Endothelial cell (in vitro differentiated cells): ENCODE measurements around the gene SELENOO. TPM values are rescaled to one million over a fixed set of nuclear protein-coding genes. Genes with fewer than 3 reads are reported as not detected.

Source experiments
- DNase-seq: peaks from one replicate; pipeline ENCODE4 v3.0.0; 2021; ENCODE audit warnings: low spot score
- H3K27ac Mint-ChIP-seq: one replicate; pipeline ENCODE4 v1.8.0; 2021; ENCODE audit warnings: mixed read lengths, inconsistent platforms; ENCODE audit not compliant: unreplicated experiment
- H3K27me3 Mint-ChIP-seq: one replicate; pipeline ENCODE4 v1.8.0; 2021; ENCODE audit warnings: mild to moderate bottlenecking, moderate library complexity, mixed read lengths, inconsistent platforms; ENCODE audit not compliant: unreplicated experiment
- H3K36me3 Mint-ChIP-seq: one replicate; pipeline ENCODE4 v1.8.0; 2021; ENCODE audit warnings: mild to moderate bottlenecking, low read depth, mixed read lengths, inconsistent platforms; ENCODE audit not compliant: unreplicated experiment
- H3K4me1 Mint-ChIP-seq: one replicate; pipeline ENCODE4 v1.8.0; 2021; ENCODE audit warnings: mild to moderate bottlenecking, mixed read lengths, inconsistent platforms; ENCODE audit not compliant: unreplicated experiment
- H3K4me3 Mint-ChIP-seq: one replicate; pipeline ENCODE4 v1.8.0; 2021; ENCODE audit warnings: mild to moderate bottlenecking, mixed read lengths, inconsistent platforms; ENCODE audit not compliant: unreplicated experiment
- H3K9me3 Mint-ChIP-seq: one replicate; pipeline ENCODE4 v1.8.0; 2021; ENCODE audit warnings: mixed read lengths, inconsistent platforms; ENCODE audit not compliant: unreplicated experiment
- CTCF ChIP-seq: fragments of 200-600 bp; sonication (generic); IDR thresholded peaks from one replicate; pipeline ENCODE4 v1.5.0; 2021; ENCODE audit warnings: antibody characterized with exemption; ENCODE audit not compliant: unreplicated experiment
- total RNA-seq: library from RNA; stranded (reverse); fragmentation: NEBNext Ultra II Directional; extraction: Animal tissue kit (Norgen Biotek cat#: 25700); gene quantifications from one replicate; pipeline ENCODE4 v1.2.1, GENCODE V29; 2021; ENCODE audit not compliant: unreplicated experiment

SELENOO gene
- total RNA-seq, 1 donor from 2014 or later: 18.7 TPM

- DNase-seq: no peak
- Mint-ChIP-seq H3K36me3 (peaks cover 5% of the 10 kb centered on the region), H3K4me1 (peaks cover 4% of the 10 kb centered on the region), H3K4me3 (no peak overlapping the region), H3K9me3 (no peaks in the 10 kb centered on the region), H3K27me3 (peaks cover 10% of the 10 kb centered on the region), H3K27ac (no peak overlapping the region)
- no peak for TF ChIP-seq CTCF
These were observed 63.4 kb downstream of the SELENOO start for GRCh38 chr22:50264104-50264745.

- DNase-seq: no peak
- peaks cover 12% of the 10 kb centered on the region for H3K27me3 Mint-ChIP-seq
- no peak overlapping the region for H3K4me3 Mint-ChIP-seq
- peaks cover 4% of the 10 kb centered on the region for H3K4me1 Mint-ChIP-seq
- TF ChIP-seq CTCF: no peak
- H3K27ac Mint-ChIP-seq: no peak overlapping the region
- H3K36me3 Mint-ChIP-seq: peaks cover 5% of the 10 kb centered on the region
- H3K9me3 Mint-ChIP-seq: no peaks in the 10 kb centered on the region
These were observed 64.3 kb downstream of the SELENOO start for GRCh38 chr22:50264946-50265669.

- Mint-ChIP-seq H3K4me1 (peaks cover 4% of the 10 kb centered on the region), H3K27me3 (peaks cover 12% of the 10 kb centered on the region), H3K9me3 (no peaks in the 10 kb centered on the region), H3K36me3 (peaks cover 5% of the 10 kb centered on the region), H3K4me3 (no peak overlapping the region), H3K27ac (no peak overlapping the region)
- no peak for TF ChIP-seq CTCF
- no peak for DNase-seq
These were observed 66.2 kb downstream of the SELENOO start for GRCh38 chr22:50266994-50267393.

Other genes with a start within 250 kb of the SELENOO start
- 112 TPM for gene PIM3, start 240.2 kb upstream of the SELENOO start, total RNA-seq
- 0.15 TPM for gene IL17REL, start 188.2 kb upstream of the SELENOO start, total RNA-seq
- not detected for gene TTLL8, start 142.7 kb upstream of the SELENOO start, total RNA-seq
- 1.2 TPM for gene MLC1, start 115.6 kb upstream of the SELENOO start, total RNA-seq
- gene MOV10L1, start 111.0 kb upstream of the SELENOO start, total RNA-seq: not detected
- gene PANX2, start 30.3 kb upstream of the SELENOO start, total RNA-seq: 0.87 TPM
- gene TRABD, start 15.1 kb upstream of the SELENOO start, total RNA-seq: 33.1 TPM
- gene TUBGCP6, start 44.0 kb downstream of the SELENOO start, total RNA-seq: 48.5 TPM
- 42.1 TPM for gene HDAC10, start 50.3 kb downstream of the SELENOO start, total RNA-seq
- 33.4 TPM for gene MAPK12, start 60.7 kb downstream of the SELENOO start, total RNA-seq
- gene MAPK11, start 69.4 kb downstream of the SELENOO start, total RNA-seq: 62.4 TPM
- gene PLXNB2, start 106.6 kb downstream of the SELENOO start, total RNA-seq: 96.5 TPM
- gene DENND6B, start 126.0 kb downstream of the SELENOO start, total RNA-seq: 3.6 TPM
- gene PPP6R2, start 142.3 kb downstream of the SELENOO start, total RNA-seq: 50.9 TPM